B cell (primary cell): ENCODE results near the gene ESPNL. TPM values are rescaled to one million over a fixed set of nuclear protein-coding genes. Genes with fewer than 3 reads are reported as not detected.

Source experiments
- ATAC-seq: fragments of 200-7000 bp; cut with Tn5 transposase; one replicate; pipeline ENCODE4 v1.10.0; 2021; ENCODE audit warnings: low read depth, mild to moderate bottlenecking, moderate number of reproducible peaks, moderate library complexity
- CTCF ChIA-PET: fragments of 350-600 bp; sonication (Branson Sonifier 250); formaldehyde crosslinking; loops from one replicate; lab custom pipeline; 2021; ENCODE audit warnings: antibody characterized with exemption, inconsistent platforms; lab: Charles Lee
- POLR2A ChIA-PET: fragments of 350-600 bp; sonication (Branson Sonifier 250); formaldehyde crosslinking; loops from one replicate; lab custom pipeline; 2021; ENCODE audit warnings: antibody characterized with exemption; lab: Charles Lee
- DNase-seq: peaks from one replicate; pipeline ENCODE4 v3.0.0; 2013
- H2AFZ ChIP-seq: 2 replicates; pipeline ENCODE4 v1.6.1; 2012; ENCODE audit warnings: mild to moderate bottlenecking, low read depth, low read length; ENCODE audit not compliant: insufficient read depth, poor library complexity, severe bottlenecking
- H3K27ac ChIP-seq, 2 donors: 1 replicate in 1 of 2; 2 replicates in 1 of 2; pipeline ENCODE4 v1.5.1; 2012 to 2013; ENCODE audit warnings: low read length in 2 of 2, mild to moderate bottlenecking in 2 of 2, moderate library complexity in 1 of 2
- H3K27me3 ChIP-seq, 4 experiments: fragments of 200-600 bp in 1 of 4; sonication (generic) in 1 of 4; replicated peaks in 1 of 4; 1 replicate in 2 of 4; 2 replicates in 2 of 4; pipeline versions ENCODE4 v1.6.1 to v1.7.0; 2013 to 2016; ENCODE audit warnings: low read length in 3 of 4, mild to moderate bottlenecking in 2 of 4, mixed read lengths in 1 of 4, moderate library complexity in 1 of 4; ENCODE audit not compliant: insufficient read depth in 4 of 4, control insufficient read depth in 3 of 4; ENCODE audit errors: control extremely low read depth in 1 of 4
- H3K36me3 ChIP-seq, 2 experiments: replicated peaks in 1 of 2; 1 replicate in 1 of 2; 2 replicates in 1 of 2; pipeline versions ENCODE4 v1.6.1 to v1.7.1; 2013; ENCODE audit warnings: low read length in 1 of 2; ENCODE audit not compliant: insufficient read depth in 2 of 2, control insufficient read depth in 1 of 2; ENCODE audit errors: control extremely low read depth in 1 of 2, extremely low read depth in 1 of 2
- H3K4me1 ChIP-seq, 2 donors: fragments of 200-600 bp in 1 of 2; sonication (generic) in 1 of 2; 1 replicate in 1 of 2; 2 replicates in 1 of 2; pipeline versions ENCODE4 v1.5.1 to v1.6.1; 2013 to 2017; ENCODE audit warnings: low read length in 2 of 2; ENCODE audit not compliant: control insufficient read depth in 2 of 2, insufficient read depth in 2 of 2
- H3K4me2 ChIP-seq: replicated peaks from 2 replicates; pipeline ENCODE3; 2012; ENCODE audit warnings: mild to moderate bottlenecking, low read depth, low read length; ENCODE audit not compliant: poor library complexity, severe bottlenecking
- H3K4me3 ChIP-seq, 5 experiments: fragments of 200-600 bp in 1 of 5; sonication (generic) in 1 of 5; 1 replicate in 3 of 5; 2 replicates in 2 of 5; pipeline versions ENCODE4 v1.5.1 to v1.7.0; 2011 to 2016; ENCODE audit warnings: low read length in 4 of 5, mild to moderate bottlenecking in 4 of 5, low read depth in 2 of 5, control low read depth in 1 of 5, moderate library complexity in 1 of 5; ENCODE audit not compliant: insufficient read depth in 1 of 5; ENCODE audit errors: control extremely low read depth in 1 of 5, extremely low read depth in 1 of 5
- H3K79me2 ChIP-seq: fragments of 200-600 bp; sonication (generic); one replicate; pipeline ENCODE4 v1.6.0; 2016; ENCODE audit warnings: low read length; ENCODE audit not compliant: control insufficient read depth, insufficient read depth
- H3K9ac ChIP-seq: fragments of 200-600 bp; sonication (generic); 2 replicates; pipeline ENCODE4 v1.6.1; 2017; ENCODE audit warnings: mild to moderate bottlenecking, low read length, moderate library complexity
- H3K9me3 ChIP-seq, 3 donors: one replicate each; pipeline versions ENCODE4 v1.6.1 to v1.7.1; 2013; ENCODE audit warnings: low read length in 2 of 3; ENCODE audit not compliant: control insufficient read depth in 2 of 3, insufficient read depth in 1 of 3; ENCODE audit errors: control extremely low read depth in 1 of 3
- H4K20me1 ChIP-seq: 2 replicates; pipeline ENCODE4 v1.6.0; 2012; ENCODE audit warnings: mild to moderate bottlenecking, low read length; ENCODE audit not compliant: insufficient read depth, control insufficient read depth, poor library complexity, severe bottlenecking
- H3K27ac Mint-ChIP-seq: one replicate; pipeline ENCODE4 v1.8.0; 2021; ENCODE audit warnings: mixed read lengths
- H3K27me3 Mint-ChIP-seq: one replicate; pipeline ENCODE4 v1.8.0; 2021; ENCODE audit warnings: mixed read lengths
- H3K4me1 Mint-ChIP-seq: one replicate; pipeline ENCODE4 v1.8.0; 2021; ENCODE audit warnings: mixed read lengths
- H3K4me3 Mint-ChIP-seq: one replicate; pipeline ENCODE4 v1.8.0; 2021; ENCODE audit warnings: mixed read lengths
- H3K9me3 Mint-ChIP-seq: one replicate; pipeline ENCODE4 v1.8.0; 2022; ENCODE audit warnings: mixed read lengths; ENCODE audit not compliant: insufficient read depth
- CTCF ChIP-seq: fragments of 200-600 bp; IDR thresholded peaks from one replicate; pipeline ENCODE4 v1.8.0; 2022; ENCODE audit warnings: antibody characterized with exemption, mild to moderate bottlenecking
- EZH2 ChIP-seq: IDR thresholded peaks from 2 replicates; pipeline ENCODE4 v1.6.1; 2012; ENCODE audit warnings: borderline replicate concordance, low read depth, mild to moderate bottlenecking, moderate library complexity, low read length; ENCODE audit not compliant: insufficient read depth, poor library complexity, severe bottlenecking
- WGBS: methylation state at CpG from one replicate; pipeline ENCODE4 v1.1.5; 2013; ENCODE audit warnings: missing lambda C conversion rate; ENCODE audit not compliant: insufficient coverage; 5-methylcytosine and 5-hydroxymethylcytosine counted together
- intact Hi-C: fragments of 100-400 bp; cut with micrococcal nuclease; formaldehyde crosslinking; loops from one replicate; pipeline ENCODE4 v1.10.0; 2022
- polyA plus RNA-seq: library from polyadenylated mRNA; depleted of rRNA; stranded (reverse); fragments of >200 nt; gene quantifications from 2 replicates; pipeline ENCODE4 v1.2.3, GENCODE V29; 2012
- total RNA-seq, 2 donors: library from RNA; stranded (reverse); fragments of 120-200 nt in 1 of 2; gene quantifications; 1 replicate in 1 of 2; 2 replicates in 1 of 2; pipeline versions ENCODE4 v1.2.3 to v1.2.4, GENCODE V29; 2013 to 2022

Gene ESPNL
- total and polyA plus RNA-seq, 2 donors (not counting 1 experiment from before 2014, with no cell fraction given), result 1.6 to 2.5 TPM

DNA sequence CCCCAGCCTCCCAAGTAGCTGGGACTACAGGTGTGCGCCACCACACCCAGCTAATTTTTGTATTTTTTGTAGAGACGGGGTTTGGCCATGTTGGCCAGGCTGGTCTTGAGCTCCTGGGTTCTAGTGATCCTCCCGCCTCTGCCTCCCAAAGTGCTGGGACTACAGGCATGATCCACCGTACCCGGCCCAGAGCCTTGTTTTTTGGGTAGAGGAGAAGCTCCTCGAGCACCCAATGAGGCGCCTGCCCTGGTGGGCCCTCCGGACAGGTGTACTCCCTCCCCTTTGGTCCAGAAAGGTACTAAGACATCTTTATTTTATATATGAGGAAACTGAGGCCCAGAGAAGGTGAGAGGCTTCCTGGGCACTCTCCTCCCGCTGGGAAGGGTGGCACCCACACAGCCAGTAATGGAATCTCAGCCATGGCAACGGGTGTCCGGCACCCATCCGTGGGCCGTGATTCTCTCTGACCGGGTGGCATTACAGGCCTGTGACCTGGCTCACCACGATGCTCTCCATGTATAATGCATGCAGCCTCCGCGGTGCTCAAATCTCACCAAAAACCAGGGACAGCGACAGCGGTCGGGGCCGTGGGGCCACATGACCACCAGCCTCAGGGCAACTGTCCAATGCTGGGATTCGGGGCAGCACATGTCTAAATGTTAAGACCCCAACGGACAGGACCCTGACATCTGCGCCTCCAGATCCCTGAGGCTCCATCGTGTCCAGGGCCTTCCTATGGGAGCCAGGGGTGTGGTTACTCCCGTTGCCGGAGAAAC is 21.6 kb downstream of the ESPNL start:
- peaks cover 6% of the 10 kb centered on the region for H3K27me3 Mint-ChIP-seq
- POLR2A ChIA-PET, result no interaction called here

More for the DNA sequence above, 21.6 kb downstream of the ESPNL start:
- CTCF ChIA-PET, result no interaction called here
- H3K9me3 ChIP-seq, result peaks cover 0 to 10% (median 0%) of the 10 kb centered on the region in 3 donors
- H3K27ac Mint-ChIP-seq, result no peak overlapping the region
- peaks cover 4% of the 10 kb centered on the region for H3K4me1 Mint-ChIP-seq
- no peaks in the 10 kb centered on the region for H3K9me3 Mint-ChIP-seq
- ATAC-seq (no peak), DNase-seq (no peak)
- H3K27me3 ChIP-seq, result peaks cover 0 to 6% (median 0%) of the 10 kb centered on the region in 4 experiments
- intact Hi-C loops, result no loop called here
- H3K4me2 ChIP-seq, result no peak overlapping the region
- H3K36me3 ChIP-seq, result no peaks in the 10 kb centered on the region
- H3K4me3 Mint-ChIP-seq, result no peak overlapping the region
- H3K27ac ChIP-seq, result no peak overlapping the region
- H2AFZ ChIP-seq, result no peak overlapping the region
- H3K79me2 ChIP-seq, result no peaks in the 10 kb centered on the region
- H4K20me1 ChIP-seq, result no peaks in the 10 kb centered on the region
- H3K9ac ChIP-seq, result no peak overlapping the region
- 96% methylated on average over 24 of the region's 27 CpGs for WGBS
- TF ChIP-seq EZH2, result no peak
- TF ChIP-seq CTCF, result no peak
- no peak overlapping the region for H3K4me3 ChIP-seq
- peaks cover 4 to 8% of the 10 kb centered on the region in 2 donors for H3K4me1 ChIP-seq
